Kidney (tissue), 14 donors: ENCODE results near the gene CZIB. TPM values are rescaled to one million over a fixed set of nuclear protein-coding genes. Genes with fewer than 3 reads are reported as not detected.

Experiments used
- DNase-seq, 5 donors: peaks; one replicate each; pipeline ENCODE4 v3.0.0-alpha.2; 2013 to 2020
- FAIRE-seq: peaks from 2 replicates; lab custom pipeline; 2012; peaks lifted over from hg19 to GRCh38; lab: Jason Lieb, UNC
- H3K27ac ChIP-seq, 2 donors: one replicate each; pipeline ENCODE4 v1.7.0; 2013; ENCODE audit warnings: low read depth in 2 of 2, low read length in 2 of 2, inconsistent platforms in 1 of 2
- H3K27me3 ChIP-seq: one replicate; pipeline ENCODE4 v1.7.1; 2013; ENCODE audit warnings: low read length, inconsistent platforms; ENCODE audit not compliant: control insufficient read depth, insufficient read depth
- H3K36me3 ChIP-seq, 3 donors: one replicate each; pipeline versions ENCODE4 v1.7.0 to v1.7.1; 2013; ENCODE audit warnings: low read length in 3 of 3, control low read depth in 1 of 3, inconsistent platforms in 1 of 3; ENCODE audit not compliant: insufficient read depth in 3 of 3, control insufficient read depth in 2 of 3
- H3K4me1 ChIP-seq, 3 donors: one replicate each; pipeline versions ENCODE4 v1.7.0 to v1.7.1; 2013; ENCODE audit warnings: low read length in 3 of 3, inconsistent platforms in 1 of 3, low read depth in 1 of 3; ENCODE audit not compliant: control insufficient read depth in 2 of 3, insufficient read depth in 2 of 3
- H3K4me3 ChIP-seq, 3 donors: one replicate each; pipeline versions ENCODE4 v1.7.0 to v1.8.1; 2013; ENCODE audit warnings: low read length in 3 of 3, control low read depth in 1 of 3, inconsistent platforms in 1 of 3
- H3K9ac ChIP-seq, 3 donors: one replicate each; pipeline versions ENCODE4 v1.7.0 to v1.7.1; 2013; ENCODE audit warnings: low read length in 3 of 3, control low read depth in 1 of 3, inconsistent platforms in 1 of 3
- H3K9me3 ChIP-seq, 3 donors: one replicate each; pipeline versions ENCODE4 v1.7.0 to v1.7.1; 2013; ENCODE audit warnings: low read length in 3 of 3, control low read depth in 1 of 3, inconsistent platforms in 1 of 3; ENCODE audit not compliant: control insufficient read depth in 2 of 3, insufficient read depth in 1 of 3
- CTCF ChIP-seq: IDR thresholded peaks from 3 replicates; pipeline ENCODE4 v1.5.1; 2012; ENCODE audit warnings: mild to moderate bottlenecking, moderate library complexity, borderline replicate concordance; ENCODE audit not compliant: insufficient read depth; ENCODE audit errors: extremely low read depth
- intact Hi-C: fragments of 100-400 bp; cut with DNase I; formaldehyde crosslinking; loops from one replicate; pipeline ENCODE4 v1.11.1; 2022
- polyA plus RNA-seq: library from polyadenylated mRNA; stranded (reverse); fragments of 350-450 nt; fragmentation: Illumina TruSeq; extraction: RNeasy Lipid Tissue Mini Kit (QIAGEN cat#74804); gene quantifications from one replicate; pipeline ENCODE4 v1.2.3, GENCODE V29; 2014; ENCODE audit warnings: low read depth, low replicate concordance; ENCODE audit not compliant: insufficient read depth
- total RNA-seq: library from RNA; stranded (reverse); fragmentation: NEBNext Ultra II Directional; extraction: Animal tissue kit (Norgen Biotek cat#: 25700); gene quantifications from one replicate; pipeline ENCODE4 v1.2.1, GENCODE V29; 2021
- donor health status: control.
- donor health status: control.
- donor health status: control.
- donor health status: control.
- donor health status: control.
- donor health status: DM: yes; HTN: yes; CAD: no.
- donor health status: Normal renal cell carcinoma (clear cell type).

Gene CZIB
- total and polyA plus RNA-seq, 2 donors from 2014 or later, result 54.1 to 76.5 TPM

- Histone ChIP-seq H3K4me3 (peak overlapping the region; percentile 89 to 90 (median 89)), H3K9ac (peak overlapping the region; percentile 20 to 88 (median 41)), H3K36me3 (peaks cover 0 to 14% (median 7%) of the 10 kb centered on the region in 3 donors), H3K4me1 (peaks cover 3 to 16% (median 12%) of the 10 kb centered on the region in 3 donors), H3K9me3 (no peaks in the 10 kb centered on the region), H3K27ac (peak overlapping the region; percentile 99), H3K27me3 (no peaks in the 10 kb centered on the region)
- no peak for TF ChIP-seq CTCF
- DNase-seq, result no peak
- intact Hi-C loops, result no loop called here
- FAIRE-seq, result no peak
These were observed 723 bp downstream of the CZIB start for GRCh38 chr1:53219711-53220110.

GRCh38 chr1:53218201-53218600 lies 2.2 kb downstream of the CZIB start:
- Histone ChIP-seq H3K36me3 (peaks cover 2 to 28% (median 18%) of the 10 kb centered on the region in 3 donors), H3K27ac (no peak overlapping the region), H3K4me3 (no peak overlapping the region), H3K9ac (no peak overlapping the region), H3K9me3 (no peaks in the 10 kb centered on the region), H3K27me3 (no peaks in the 10 kb centered on the region), H3K4me1 (peaks cover 3 to 19% (median 12%) of the 10 kb centered on the region in 3 donors)
- intact Hi-C loops, result no loop called here
- TF ChIP-seq CTCF, result no peak
- DNase-seq, result no peak
- FAIRE-seq, result no peak

- DNase-seq (peak in 2 of 5 donors; percentile 36 to 54), FAIRE-seq (no peak)
- H3K9ac ChIP-seq, result no peak overlapping the region
- H3K4me1 ChIP-seq, result peaks cover 0 to 8% (median 5%) of the 10 kb centered on the region in 3 donors
- H3K9me3 ChIP-seq, result no peaks in the 10 kb centered on the region
- no peaks in the 10 kb centered on the region for H3K27me3 ChIP-seq
- TF ChIP-seq CTCF, result no peak
- H3K27ac ChIP-seq, result no peak overlapping the region
- no peak overlapping the region for H3K4me3 ChIP-seq
- intact Hi-C loops, result no loop called here
- H3K36me3 ChIP-seq, result peaks cover 4 to 50% (median 39%) of the 10 kb centered on the region in 3 donors
These were observed 6.0 kb downstream of the CZIB start for GRCh38 chr1:53214376-53214940.
